GM21717 (cell line): ENCODE results near the gene PPP1R10.
"Not testable (repeated sequence)": the region's sequence is repeated elsewhere in the genome, so short reads cannot be mapped to it uniquely, and the experiment has no call there.

Experiments
- ATAC-seq: cut with Tn5 transposase; IDR thresholded peaks from one replicate; pipeline ENCODE4 v1.9.1; 2021; ENCODE audit warnings: mild to moderate bottlenecking, moderate library complexity; ENCODE audit not compliant: unreplicated experiment

Gene PPP1R10

DNA sequence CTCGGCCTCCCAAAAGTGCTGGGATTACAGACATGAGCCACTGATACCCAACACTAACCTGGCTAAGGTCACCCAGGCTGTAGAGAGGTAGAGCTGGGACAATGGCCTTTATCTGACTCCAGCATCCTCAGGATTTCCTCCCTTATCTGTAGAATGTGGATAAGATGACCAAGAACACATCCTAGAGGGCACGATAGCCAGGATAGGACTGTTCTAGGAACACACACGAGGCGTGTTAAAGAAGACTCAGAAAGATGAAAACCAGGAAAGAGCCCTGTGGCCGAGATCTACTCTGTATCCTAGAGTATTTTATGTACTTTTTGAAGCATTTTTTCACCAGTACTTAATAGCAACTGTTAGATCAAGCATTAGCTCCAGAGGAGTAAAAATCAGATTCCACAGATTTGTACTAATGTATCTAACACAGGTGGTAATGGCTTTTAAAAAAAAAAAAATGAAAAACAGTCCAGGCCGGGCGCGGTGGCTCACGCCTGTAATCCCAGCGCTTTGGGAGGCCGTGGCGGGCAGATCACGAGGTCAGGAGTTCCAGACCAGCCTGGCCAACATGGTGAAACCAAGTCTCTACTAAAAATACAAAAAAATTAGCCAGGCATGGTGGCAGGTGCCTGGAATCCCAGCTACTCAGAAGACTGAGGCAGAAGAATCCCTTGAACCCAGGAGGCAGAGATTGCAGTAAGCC, 17.3 kb downstream of the PPP1R10 start:
- ATAC-seq: no peak

DNA sequence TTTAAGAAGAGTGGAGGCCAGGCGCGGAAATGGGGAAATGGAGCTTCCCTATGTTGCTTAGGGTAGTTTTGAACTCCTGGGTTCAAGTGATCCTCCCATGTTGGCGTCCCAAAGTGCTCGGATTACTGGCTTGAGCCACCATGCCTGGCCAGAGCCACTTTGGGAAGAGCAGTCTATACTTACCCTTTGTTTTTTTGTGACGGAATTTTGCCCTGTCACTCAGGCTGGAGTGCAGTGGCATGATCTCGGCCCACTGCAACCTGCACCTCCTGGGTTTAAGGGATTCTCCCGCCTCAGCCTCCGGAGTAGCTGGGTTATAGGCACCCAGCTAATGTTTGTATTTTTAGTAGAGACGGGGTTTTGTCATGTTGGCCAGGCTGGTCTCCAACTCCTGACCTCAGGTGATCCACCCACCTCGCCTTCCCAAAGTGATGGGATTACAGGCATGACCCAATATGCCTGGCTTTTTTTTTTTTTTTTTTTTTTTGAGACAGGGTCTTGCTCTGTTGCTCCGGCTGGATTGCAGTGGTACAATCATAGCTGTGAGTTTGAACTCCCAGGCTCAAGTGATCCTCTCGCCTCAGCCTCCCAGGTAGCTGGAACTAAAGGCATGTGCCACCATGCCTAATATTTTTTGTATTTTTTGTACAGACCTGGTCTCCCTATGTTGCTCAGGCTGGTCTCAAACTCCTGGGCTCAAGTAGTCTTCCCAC, 18.0 kb downstream of the PPP1R10 start:
- ATAC-seq: no peak

DNA sequence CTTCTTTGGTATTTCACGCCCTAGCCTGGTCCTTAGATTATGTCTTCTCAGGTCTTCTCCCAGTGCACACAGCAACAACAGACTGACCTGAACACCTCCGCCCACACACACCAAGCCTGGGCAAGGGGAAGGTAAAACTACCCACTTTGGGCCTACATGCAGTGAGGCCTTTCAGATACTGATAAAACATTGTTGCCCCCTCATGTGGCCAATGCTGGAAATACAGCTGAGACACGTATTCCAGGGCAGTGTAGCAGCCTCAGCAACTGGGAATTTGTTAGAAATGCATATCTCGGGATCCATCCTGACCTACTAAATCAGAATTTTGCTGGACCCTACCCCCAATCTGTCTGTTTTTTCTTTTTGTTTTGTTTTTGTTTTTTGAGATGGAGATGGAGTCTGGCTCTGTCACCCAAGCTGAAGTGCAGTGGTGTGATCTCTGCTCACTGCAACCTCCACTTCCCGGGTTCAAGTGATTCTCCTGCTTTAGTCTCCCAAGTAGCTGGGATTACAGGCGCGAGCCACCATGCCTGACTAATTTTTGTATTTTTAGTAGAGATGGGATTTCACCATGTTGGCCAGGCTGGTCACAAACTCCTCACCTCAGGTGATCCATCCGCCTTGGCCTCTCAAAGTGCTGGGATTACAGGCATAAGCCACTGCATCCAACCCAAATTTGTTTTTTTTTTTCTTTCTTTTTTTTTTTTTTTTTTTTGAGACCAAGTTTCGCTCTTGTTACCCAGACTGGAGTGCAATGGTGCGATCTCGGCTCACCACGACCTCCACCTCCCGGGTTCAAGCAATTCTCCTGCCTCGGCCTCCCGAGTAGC, 19.5 kb downstream of the PPP1R10 start:
- not testable (repeated sequence) for ATAC-seq

- no peak for ATAC-seq
Measured at GRCh38 chr6:30592287-30592686, 24.8 kb downstream of the PPP1R10 start.

DNA sequence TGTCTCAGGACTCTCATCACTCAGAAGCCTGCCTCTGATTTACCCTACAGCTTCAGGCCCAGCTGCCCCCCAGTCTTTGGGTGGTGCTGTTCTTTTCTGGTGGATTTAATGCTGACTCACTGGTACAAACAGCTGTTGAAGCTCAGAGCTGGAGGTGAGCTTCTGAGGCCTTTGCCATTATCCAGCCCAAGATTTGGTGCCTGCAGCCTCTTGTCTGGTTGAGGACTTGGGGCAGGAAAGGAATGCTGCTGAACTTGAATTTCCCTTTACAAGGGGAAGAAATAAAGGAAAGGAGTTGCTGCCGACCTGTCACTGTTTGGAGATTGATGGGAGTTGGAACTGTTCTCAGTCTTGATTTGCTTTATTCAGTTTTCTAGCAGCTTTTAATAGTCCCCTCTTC, 26.0 kb downstream of the PPP1R10 start:
- ATAC-seq: no peak

DNA sequence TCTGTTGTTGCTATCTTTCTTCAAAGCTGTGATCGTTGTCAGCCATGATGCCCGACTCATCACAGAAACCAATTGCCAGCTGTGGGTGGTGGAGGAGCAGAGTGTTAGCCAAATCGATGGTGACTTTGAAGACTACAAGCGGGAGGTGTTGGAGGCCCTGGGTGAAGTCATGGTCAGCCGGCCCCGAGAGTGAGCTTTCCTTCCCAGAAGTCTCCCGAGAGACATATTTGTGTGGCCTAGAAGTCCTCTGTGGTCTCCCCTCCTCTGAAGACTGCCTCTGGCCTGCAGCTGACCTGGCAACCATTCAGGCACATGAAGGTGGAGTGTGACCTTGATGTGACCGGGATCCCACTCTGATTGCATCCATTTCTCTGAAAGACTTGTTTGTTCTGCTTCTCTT, 26.5 kb downstream of the PPP1R10 start:
- ATAC-seq: no peak

GRCh38 chr6:30589754-30590358, 27.2 kb downstream of the PPP1R10 start:
- no peak for ATAC-seq

GRCh38 chr6:30583921-30584320, 33.1 kb downstream of the PPP1R10 start:
- ATAC-seq: no peak

DNA sequence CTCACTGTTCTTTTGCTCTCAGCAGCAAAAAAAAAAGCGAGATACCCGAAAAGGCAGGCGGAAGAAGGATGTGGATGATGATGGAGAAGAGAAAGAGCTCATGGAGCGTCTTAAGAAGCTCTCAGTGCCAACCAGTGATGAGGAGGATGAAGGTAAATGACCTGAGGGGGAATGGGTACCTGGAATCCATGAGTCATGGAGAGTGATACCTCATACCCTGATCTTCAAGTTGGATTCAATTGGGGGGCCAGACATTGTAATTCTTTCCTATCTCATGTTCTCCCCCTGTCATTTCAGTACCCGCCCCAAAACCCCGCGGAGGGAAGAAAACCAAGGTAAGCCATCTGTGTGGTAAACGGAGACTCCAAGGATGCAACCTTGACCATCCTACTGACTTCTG, 39.0 kb downstream of the PPP1R10 start:
- ATAC-seq: no peak

DNA sequence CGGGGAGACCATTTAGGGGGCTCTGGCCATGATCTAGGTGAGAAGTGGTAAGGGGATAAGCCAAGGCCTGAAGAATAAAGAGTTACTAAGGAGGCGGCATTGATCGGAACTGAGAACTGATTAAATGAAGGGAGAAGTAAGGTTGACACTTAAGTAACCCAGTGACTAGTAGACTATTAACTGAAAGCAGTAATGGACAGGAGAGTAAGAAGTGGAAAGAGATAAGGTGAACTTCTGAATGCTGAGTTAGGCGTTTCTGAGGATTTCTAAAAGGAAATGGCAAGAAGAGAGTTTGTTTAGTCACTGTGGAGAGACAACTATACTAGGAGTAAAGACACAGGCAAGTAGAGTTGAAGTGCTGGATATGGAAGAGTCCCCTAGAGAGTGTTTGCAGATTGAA, 43.9 kb downstream of the PPP1R10 start:
- no peak for ATAC-seq

- ATAC-seq: no peak
Measured at GRCh38 chr6:30572148-30572547, 44.9 kb downstream of the PPP1R10 start.

GRCh38 chr6:30571762-30572082, 45.3 kb downstream of the PPP1R10 start:
- peak; percentile 8 for ATAC-seq

DNA sequence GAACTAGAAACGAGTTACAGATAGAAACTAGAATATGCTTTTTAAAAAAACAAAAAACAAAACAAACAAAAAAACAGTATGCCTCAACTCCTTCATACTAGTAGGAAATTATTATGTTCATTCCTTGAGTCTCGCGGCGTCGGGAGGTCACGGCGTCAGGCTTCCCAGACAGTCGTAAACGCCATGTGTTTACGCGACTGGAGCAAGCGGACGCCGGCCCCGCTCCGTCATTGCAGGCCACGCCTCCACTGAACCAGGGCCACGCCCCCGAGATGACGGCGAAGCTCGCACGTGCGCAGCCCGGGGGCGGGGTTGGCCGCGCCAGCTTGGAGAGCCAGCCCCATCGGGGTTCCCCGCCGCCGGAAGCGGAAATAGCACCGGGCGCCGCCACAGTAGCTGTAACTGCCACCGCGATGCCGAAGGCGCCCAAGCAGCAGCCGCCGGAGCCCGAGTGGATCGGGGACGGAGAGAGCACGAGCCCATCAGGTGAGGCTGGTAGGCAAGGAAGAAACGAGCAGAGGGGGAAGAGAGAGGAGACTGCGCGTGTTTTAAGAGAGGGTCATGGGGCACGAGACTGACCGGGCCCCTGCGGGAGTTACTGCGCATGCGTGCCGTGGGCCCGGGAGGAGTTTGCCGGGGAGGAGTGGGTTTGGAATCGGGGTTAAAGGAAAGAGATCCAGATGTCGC, 45.8 kb downstream of the PPP1R10 start, which contains the start of gene ABCF1:
TSS of gene ABCF1 (plus strand) at position 368 of the 687 bp plus-strand sequence. CDS start at position 414, 46 bp downstream.
- ATAC-seq: peak; percentile 83

GRCh38 chr6:30570740-30571074, 46.3 kb downstream of the PPP1R10 start:
- ATAC-seq: peak; percentile 23

- ATAC-seq: no peak
Measured at GRCh38 chr6:30570263-30570662, 46.8 kb downstream of the PPP1R10 start.

GRCh38 chr6:30568245-30568644, 48.8 kb downstream of the PPP1R10 start:
- no peak for ATAC-seq

DNA sequence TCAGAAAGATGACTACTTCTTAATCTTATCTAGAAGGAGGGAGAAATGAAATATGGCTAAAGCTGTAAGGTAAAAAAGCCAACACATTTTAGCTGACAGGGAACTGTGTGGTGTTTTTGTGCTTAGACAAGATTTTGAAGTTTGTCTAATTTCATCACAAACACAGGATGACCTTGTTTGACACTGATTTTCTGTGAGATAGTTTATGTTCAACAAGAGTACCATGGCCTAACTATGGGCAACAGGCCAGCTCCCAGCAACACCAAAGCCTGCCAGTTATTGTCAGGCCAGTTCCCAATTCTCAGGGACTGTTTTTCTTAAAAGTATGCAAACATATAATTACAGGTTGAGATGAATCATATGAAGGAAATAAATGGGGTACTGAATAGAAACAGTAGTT, 51.3 kb downstream of the PPP1R10 start:
- ATAC-seq: no peak

GRCh38 chr6:30564114-30564513, 52.9 kb downstream of the PPP1R10 start:
- ATAC-seq: no peak

DNA sequence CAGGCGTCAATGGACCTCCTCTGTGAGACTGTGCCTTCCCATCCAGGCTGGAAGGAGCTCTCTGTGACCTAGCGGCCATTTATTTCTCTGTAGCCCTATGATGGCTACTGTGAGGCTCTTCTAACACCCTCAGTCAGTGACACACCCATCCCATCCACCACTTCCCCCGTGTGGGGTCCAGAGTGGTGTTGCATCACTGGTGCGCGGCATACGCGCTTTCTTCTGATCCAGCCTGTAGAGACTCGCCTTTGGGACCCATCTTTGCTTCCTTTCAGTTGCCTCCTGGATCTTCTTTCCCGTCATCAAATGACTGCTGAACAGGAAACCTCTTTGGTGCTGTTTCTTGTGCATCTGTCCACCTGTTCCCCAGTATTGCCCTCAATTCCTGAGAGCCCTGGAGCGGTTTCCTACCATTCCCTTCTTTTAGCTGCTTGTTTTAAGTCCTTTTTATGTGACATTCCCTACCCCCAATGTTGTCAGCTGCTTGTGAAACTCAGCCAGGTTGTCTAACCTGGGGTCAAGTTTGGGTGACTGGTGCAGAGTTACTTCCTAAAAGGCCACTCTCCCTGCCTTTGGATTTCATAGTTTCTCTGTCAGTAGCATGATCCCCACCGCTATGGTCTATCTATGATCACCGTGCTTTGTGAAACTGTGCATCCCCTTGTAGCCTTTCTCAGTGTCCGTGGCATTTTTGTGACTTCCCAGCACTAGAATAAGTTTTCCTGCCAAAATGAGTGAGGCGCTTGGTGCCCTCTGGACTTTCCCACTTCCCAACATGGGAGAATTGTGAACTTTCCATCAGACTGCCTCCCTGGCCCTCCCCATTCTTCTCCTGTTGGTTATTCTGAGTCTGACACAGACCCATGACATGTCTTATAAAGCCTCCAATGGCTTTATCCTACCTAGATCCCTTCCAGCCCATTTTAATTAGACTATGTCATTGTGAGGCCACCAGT, 54.3 kb downstream of the PPP1R10 start:
- no peak for ATAC-seq

DNA sequence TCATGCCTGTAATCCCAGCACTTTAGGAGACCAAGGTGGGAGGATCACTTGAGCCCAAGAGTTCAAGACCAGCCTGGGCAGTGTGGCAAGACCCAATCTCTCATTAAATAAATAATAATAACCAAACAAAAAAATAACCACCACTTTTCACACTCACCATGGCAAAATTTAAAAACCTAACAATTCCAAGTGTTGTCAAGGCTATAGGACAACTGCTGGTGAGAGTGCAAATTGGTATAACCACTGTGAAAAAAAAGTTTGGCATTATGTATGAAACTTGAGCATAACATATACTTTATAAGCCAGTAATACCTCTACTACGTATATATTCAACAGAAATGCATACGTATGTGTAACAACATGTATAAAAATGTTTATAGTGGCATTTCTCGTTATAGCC, 56.1 kb downstream of the PPP1R10 start:
- ATAC-seq: no peak
